ENCODE results near the gene FUZ. TPM values are rescaled to one million over a fixed set of nuclear protein-coding genes. Genes with fewer than 3 reads are reported as not detected.

Gene FUZ
- total RNA-seq, 2 experiments from 2014 or later, result 23.1 to 24.2 TPM

Small RNA genes lying within 50 kb of the gene (microRNA-seq; reads per million reads assigned to microRNA genes)
- gene MIR4749 (1.7 reads per million), gene MIR6799 (not detected), gene MIR6800 (1.7 reads per million)

Other genes with a start within 250 kb of the FUZ start
- gene NOSIP, start 232.7 kb downstream of the FUZ start, total RNA-seq, result 100 to 1,000 TPM; 147 to 159 TPM
- gene PRRG2, start 232.0 kb downstream of the FUZ start, total RNA-seq, result 1 to 10 TPM; 1.5 to 1.9 TPM
- 10 to 100 TPM; 39.4 to 39.9 TPM for gene PRR12, start 222.1 kb downstream of the FUZ start, total RNA-seq
- 1 to 10 TPM; 8.1 to 8.4 TPM for gene RRAS, start 173.1 kb downstream of the FUZ start, total RNA-seq
- gene SCAF1, start 171.1 kb downstream of the FUZ start, total RNA-seq, result 10 to 100 TPM; 61.0 to 64.1 TPM
- gene IRF3, start 147.4 kb downstream of the FUZ start, total RNA-seq, result 100 to 1,000 TPM; 133 to 137 TPM
- gene BCL2L12, start 147.4 kb downstream of the FUZ start, total RNA-seq, result 10 to 100 TPM; 84.7 to 87.7 TPM
- 100 to 1,000 TPM; 160 to 169 TPM for gene PRMT1, start 136.0 kb downstream of the FUZ start, total RNA-seq
- 1 to 10 TPM; 4.4 to 4.5 TPM for gene ADM5, start 123.7 kb downstream of the FUZ start, total RNA-seq
- gene CPT1C, start 122.2 kb downstream of the FUZ start, total RNA-seq, result under 1 TPM; 0.52 to 0.82 TPM
- 1 to 10 TPM; 1.1 to 1.5 TPM for gene TSKS, start 50.0 kb downstream of the FUZ start, total RNA-seq
- gene AP2A1, start 46.3 kb downstream of the FUZ start, total RNA-seq, result 10 to 100 TPM; 88.1 to 96.4 TPM
- 10 to 100 TPM; 59.9 to 62.2 TPM for gene MED25, start 5.0 kb upstream of the FUZ start, total RNA-seq
- 10 to 100 TPM; 78.8 to 94.3 TPM for gene PTOV1, start 37.9 kb upstream of the FUZ start, total RNA-seq
- gene PNKP, start 54.3 kb upstream of the FUZ start, total RNA-seq, result 100 to 1,000 TPM; 113 to 120 TPM
- 10 to 100 TPM; 15.6 to 16.4 TPM for gene AKT1S1, start 64.1 kb upstream of the FUZ start, total RNA-seq
- 10 to 100 TPM; 28.6 to 30.8 TPM for gene TBC1D17, start 64.4 kb upstream of the FUZ start, total RNA-seq
- gene IL4I1, start 83.6 kb upstream of the FUZ start, total RNA-seq, result 1 to 10 TPM; 1.2 to 1.6 TPM
- gene ATF5, start 115.9 kb upstream of the FUZ start, total RNA-seq, result 1 to 10 TPM; 7.1 to 9.3 TPM
- 100 to 1,000 TPM; 116 to 122 TPM for gene NUP62, start 116.2 kb upstream of the FUZ start, total RNA-seq
- gene SIGLEC11, start 147.9 kb upstream of the FUZ start, total RNA-seq, result not detected
- 10 to 100 TPM; 67.7 to 74.8 TPM for gene VRK3, start 212.1 kb upstream of the FUZ start, total RNA-seq
- gene ZNF473, start 212.7 kb upstream of the FUZ start, total RNA-seq, result 1 to 10 TPM; 8.3 to 9.0 TPM

All from activated CD8-positive, alpha-beta T cell treated with anti-CD3 and anti-CD28 coated beads, Interleukin-2, amount 10 ng/mL, durations not matched to agents 7 days and 5 days (primary cell).